ENCODE measurements around the gene AHNAK2. TPM values are rescaled to one million over a fixed set of nuclear protein-coding genes. Genes with fewer than 3 reads are reported as not detected.
A peak's percentile ranks its signal among the peaks of the same experiment; 100 is the strongest.

AHNAK2 gene
- total and polyA plus RNA-seq, 9 donors = 0.94 to 24.6 (median 3.9) TPM

GRCh38 chr14:104935955-104936354 lies 42.2 kb downstream of the AHNAK2 start:
- Histone ChIP-seq H3K27ac (no peak overlapping the region), H3K27me3 (no peaks in the 10 kb centered on the region), H3K36me3 (no peaks in the 10 kb centered on the region), H3K9me3 (no peaks in the 10 kb centered on the region), H3K4me3 (no peak overlapping the region), H3K4me1 (ENCODE audit: insufficient read depth) (peaks cover 4% of the 10 kb centered on the region)
- WGBS, 3 donors = 39 to 61% (median 52%) methylated on average over 2 of the region's 2 CpGs
- no peak for DNase-seq
- intact Hi-C loops (cut with DNase I) = loop anchor here in 2 of 4 donors (10.0 kb wide), 1 partner anchor 109 kb away; no protein-coding TSS in a partner anchor
- TF ChIP-seq POLR2A (IDR thresholded peaks at IDR 0.05) (no peak), CTCF (IDR thresholded peaks at IDR 0.05) (no peak)

GRCh38 chr14:104935026-104935650 lies 43.0 kb downstream of the AHNAK2 start:
- 49 to 66% (median 49%) methylated on average over 3 of the region's 3 CpGs for WGBS, 3 donors

DNA sequence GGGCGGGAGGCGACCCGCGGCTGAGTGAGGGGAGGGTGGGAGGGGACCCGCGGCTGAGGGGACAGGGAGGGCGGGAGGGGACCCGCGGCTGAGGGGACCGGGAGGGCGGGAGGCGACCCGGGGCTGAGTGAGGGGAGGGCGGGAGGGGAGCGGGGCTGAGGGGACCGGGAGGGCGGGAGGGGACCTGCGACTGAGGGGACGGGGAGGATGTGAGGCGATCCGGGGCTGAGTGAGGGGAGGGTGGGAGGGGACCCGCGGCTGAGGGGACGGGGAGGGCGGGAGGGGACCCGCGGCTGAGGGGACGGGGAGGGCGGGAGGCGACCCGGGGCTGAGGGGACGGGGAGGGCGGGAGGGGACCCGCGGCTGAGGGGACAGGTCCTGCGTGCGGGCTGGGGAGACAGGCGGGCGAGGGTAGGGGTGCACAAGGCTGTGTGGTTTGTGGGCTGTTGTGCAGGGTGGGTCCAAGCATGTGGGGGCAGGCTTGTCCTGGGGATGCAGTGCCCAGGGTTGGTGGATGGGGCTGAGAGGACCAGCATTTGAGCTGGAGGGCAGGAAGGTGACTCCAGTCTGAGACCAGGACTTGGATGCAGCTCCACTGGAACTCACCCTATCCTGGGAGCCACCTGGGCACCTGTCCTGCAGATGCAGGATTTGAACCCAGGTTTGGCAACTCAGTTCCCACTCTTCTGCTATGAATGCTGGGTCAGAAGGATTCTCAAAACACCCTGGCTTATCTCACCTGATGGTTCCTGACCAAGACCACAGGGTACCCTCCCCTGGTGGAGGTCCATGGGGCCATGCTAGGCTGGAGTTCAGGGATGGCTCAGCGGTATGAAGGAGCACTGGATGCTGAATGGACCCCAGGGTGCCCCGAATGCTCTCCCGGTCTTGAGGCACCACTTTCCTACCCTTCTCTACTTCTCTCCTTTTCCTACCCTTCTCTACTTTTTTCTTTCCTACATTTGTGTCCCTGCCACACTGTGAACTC lies 44.1 kb downstream of the AHNAK2 start:
- H3K4me1 ChIP-seq (ENCODE audit: insufficient read depth) = peaks cover 4% of the 10 kb centered on the region
- no peaks in the 10 kb centered on the region for H3K36me3 ChIP-seq
- no peaks in the 10 kb centered on the region for H3K27me3 ChIP-seq
- intact Hi-C loops (cut with DNase I) = loop anchor here in 2 of 4 donors (10.0 kb wide), 1 partner anchor 111 kb away; no protein-coding TSS in a partner anchor
- DNase-seq = peak in 2 of 5 donors; percentile 14 to 34
- H3K27ac ChIP-seq = no peak overlapping the region
- TF ChIP-seq POLR2A (IDR thresholded peaks at IDR 0.05) (no peak), EP300 (IDR thresholded peaks at IDR 0.05) (no peak), CTCF (IDR thresholded peaks at IDR 0.05) (no peak)
- peak overlapping the region; percentile 59 for H3K4me3 ChIP-seq
- H3K9me3 ChIP-seq = no peaks in the 10 kb centered on the region
- WGBS, 3 donors = 11 to 25% (median 18%) methylated on average over 15 to 42 of the region's 42 CpGs

More at GRCh38 chr14:104935026-104935650, 43.0 kb downstream of the AHNAK2 start:
- Histone ChIP-seq H3K4me1 (ENCODE audit: insufficient read depth) (peaks cover 4% of the 10 kb centered on the region), H3K27me3 (no peaks in the 10 kb centered on the region), H3K36me3 (no peaks in the 10 kb centered on the region), H3K4me3 (no peak overlapping the region), H3K9me3 (no peaks in the 10 kb centered on the region), H3K27ac (no peak overlapping the region)
- DNase-seq = peak in 2 of 5 donors; percentile 4 to 10
- intact Hi-C loops (cut with DNase I) = loop anchor here in 2 of 4 donors (10.0 kb wide), 1 partner anchor 110 kb away; no protein-coding TSS in a partner anchor
- TF ChIP-seq EP300 (IDR thresholded peaks at IDR 0.05) (no peak), POLR2A (IDR thresholded peaks at IDR 0.05) (no peak), CTCF (IDR thresholded peaks at IDR 0.05) (no peak)

Measured in ovary (tissue), 9 donors.